Uterus (tissue), 4 donors: ENCODE data around the gene KRTAP10-9. TPM values are rescaled to one million over a fixed set of nuclear protein-coding genes. Genes with fewer than 3 reads are reported as not detected.

Experiments
- DNase-seq, 2 donors: peaks; one replicate each; pipeline ENCODE4 v3.0.0-alpha.2; 2019 to 2020
- H3K27ac ChIP-seq, 2 donors: fragments of 200-600 bp; sonication (generic); 1 replicate in 1 of 2; 2 replicates in 1 of 2; pipeline ENCODE4 v1.5.1; 2016 to 2018
- H3K27me3 ChIP-seq, 2 donors: fragments of 200-600 bp; sonication (generic); one replicate each; pipeline ENCODE4 v1.5.1; 2018 to 2019; ENCODE audit warnings: control low read depth in 1 of 2
- H3K36me3 ChIP-seq, 2 donors: fragments of 200-600 bp; sonication (generic); one replicate each; pipeline ENCODE4 v1.5.1; 2019; ENCODE audit warnings: control low read depth in 1 of 2
- H3K4me1 ChIP-seq, 2 donors: fragments of 200-600 bp; sonication (generic); one replicate each; pipeline ENCODE4 v1.5.1; 2018 to 2019; ENCODE audit warnings: control low read depth in 1 of 2
- H3K4me3 ChIP-seq, 2 donors: fragments of 200-600 bp; sonication (generic); 1 replicate in 1 of 2; 2 replicates in 1 of 2; pipeline ENCODE4 v1.5.1; 2018 to 2019; ENCODE audit warnings: mild to moderate bottlenecking in 1 of 2
- H3K9me3 ChIP-seq, 2 donors: fragments of 200-600 bp; sonication (generic); one replicate each; pipeline ENCODE4 v1.5.1; 2019; ENCODE audit warnings: control low read depth in 1 of 2
- CTCF ChIP-seq, 4 experiments: fragments of 200-600 bp in 2 of 4; fragments of 450-650 bp in 2 of 4; sonication (generic) in 2 of 4; IDR thresholded peaks; one replicate each; pipeline ENCODE4 v1.5.1; 2016 to 2019; ENCODE audit warnings: antibody characterized with exemption in 4 of 4, mild to moderate bottlenecking in 2 of 4, moderate library complexity in 1 of 4
- POLR2A ChIP-seq, 2 donors: fragments of 450-650 bp; IDR thresholded peaks; one replicate each; pipeline ENCODE4 v1.6.1; 2016; ENCODE audit warnings: antibody characterized with exemption in 2 of 2, mild to moderate bottlenecking in 1 of 2, moderate library complexity in 1 of 2
- intact Hi-C: fragments of 100-400 bp; cut with DNase I; formaldehyde crosslinking; loops from one replicate; pipeline ENCODE4 v1.15.1; 2023; ENCODE audit warnings: low total_unique reads
- total RNA-seq, 4 donors: library from RNA; depleted of rRNA in 3 of 4; stranded (reverse); fragments of >200 nt in 3 of 4; gene quantifications; one replicate each; pipeline versions ENCODE4 v1.1.0 to v1.2.4, GENCODE V29; 2014 to 2023
- donor health status: DM: yes; HTN: yes; CAD: no.

Gene KRTAP10-9
- total RNA-seq, 4 donors from 2014 or later: not detected

GRCh38 chr21:44581158-44581557 lies 45.7 kb upstream of the KRTAP10-9 start:
- Histone ChIP-seq H3K27me3 (peaks cover 0 to 4% of the 10 kb centered on the region in 2 donors), H3K9me3 (no peaks in the 10 kb centered on the region), H3K27ac (no peak overlapping the region), H3K4me1 (no peaks in the 10 kb centered on the region), H3K4me3 (no peak overlapping the region), H3K36me3 (no peaks in the 10 kb centered on the region)
- no peak for DNase-seq
- TF ChIP-seq CTCF (IDR thresholded peaks at IDR 0.05): no peak
- TF ChIP-seq POLR2A (IDR thresholded peaks at IDR 0.05): no peak
- intact Hi-C loops: no loop called here

- no peak for TF ChIP-seq POLR2A (IDR thresholded peaks at IDR 0.05)
- peaks cover 0 to 4% of the 10 kb centered on the region in 2 donors for H3K27me3 ChIP-seq
- H3K4me3 ChIP-seq: no peak overlapping the region
- intact Hi-C loops: no loop called here
- H3K27ac ChIP-seq: no peak overlapping the region
- DNase-seq: no peak
- no peaks in the 10 kb centered on the region for H3K36me3 ChIP-seq
- no peaks in the 10 kb centered on the region for H3K4me1 ChIP-seq
- H3K9me3 ChIP-seq: no peaks in the 10 kb centered on the region
Measured at GRCh38 chr21:44582055-44582454, 44.8 kb upstream of the KRTAP10-9 start.

GRCh38 chr21:44583089-44583799 lies 43.6 kb upstream of the KRTAP10-9 start:
- Histone ChIP-seq H3K36me3 (no peaks in the 10 kb centered on the region), H3K27ac (no peak overlapping the region), H3K9me3 (no peaks in the 10 kb centered on the region), H3K4me3 (no peak overlapping the region), H3K4me1 (no peaks in the 10 kb centered on the region), H3K27me3 (peaks cover 0 to 4% of the 10 kb centered on the region in 2 donors)
- TF ChIP-seq POLR2A (IDR thresholded peaks at IDR 0.05): no peak
- DNase-seq: no peak
- intact Hi-C loops: no loop called here

- Histone ChIP-seq H3K27me3 (peaks cover 0 to 4% of the 10 kb centered on the region in 2 donors), H3K4me3 (no peak overlapping the region), H3K4me1 (no peaks in the 10 kb centered on the region), H3K9me3 (no peaks in the 10 kb centered on the region), H3K27ac (no peak overlapping the region), H3K36me3 (no peaks in the 10 kb centered on the region)
- TF ChIP-seq POLR2A (IDR thresholded peaks at IDR 0.05) (no peak), CTCF (IDR thresholded peaks at IDR 0.05) (no peak)
- no peak for DNase-seq
- intact Hi-C loops: no loop called here
Measured at GRCh38 chr21:44583800-44584147, 43.1 kb upstream of the KRTAP10-9 start.

- Histone ChIP-seq H3K36me3 (no peaks in the 10 kb centered on the region), H3K4me1 (no peaks in the 10 kb centered on the region), H3K27me3 (peaks cover 0 to 4% of the 10 kb centered on the region in 2 donors), H3K27ac (no peak overlapping the region), H3K9me3 (no peaks in the 10 kb centered on the region), H3K4me3 (no peak overlapping the region)
- intact Hi-C loops: no loop called here
- TF ChIP-seq CTCF (IDR thresholded peaks at IDR 0.05) (no peak), POLR2A (IDR thresholded peaks at IDR 0.05) (no peak)
- no peak for DNase-seq
Measured at GRCh38 chr21:44585892-44586291, 41.0 kb upstream of the KRTAP10-9 start.

GRCh38 chr21:44589094-44589493 lies 37.8 kb upstream of the KRTAP10-9 start:
- intact Hi-C loops: no loop called here
- DNase-seq: no peak
- H3K36me3 ChIP-seq: no peaks in the 10 kb centered on the region
- H3K27ac ChIP-seq: no peak overlapping the region
- no peaks in the 10 kb centered on the region for H3K9me3 ChIP-seq
- no peak overlapping the region for H3K4me3 ChIP-seq
- no peak for TF ChIP-seq POLR2A (IDR thresholded peaks at IDR 0.05)
- no peak for TF ChIP-seq CTCF (IDR thresholded peaks at IDR 0.05)
- H3K27me3 ChIP-seq: peaks cover 0 to 3% of the 10 kb centered on the region in 2 donors
- H3K4me1 ChIP-seq: no peaks in the 10 kb centered on the region
